Activated naive CD4-positive, alpha-beta T cell treated with anti-CD3 and anti-CD28 coated beads, Interleukin-2, amount 50 U/mL, for 24 hours (primary cell): ENCODE measurements around the gene TCEANC2.
"Not testable (repeated sequence)": the region's sequence is repeated elsewhere in the genome, so short reads cannot be mapped to it uniquely, and the experiment has no call there.

ENCODE experiments used
- H3K27ac Mint-ChIP-seq: one replicate; pipeline ENCODE4 v1.8.0; 2021; ENCODE audit warnings: mild to moderate bottlenecking, mixed read lengths
- H3K27me3 Mint-ChIP-seq: one replicate; pipeline ENCODE4 v1.8.0; 2021; ENCODE audit warnings: mixed read lengths
- H3K36me3 Mint-ChIP-seq: one replicate; pipeline ENCODE4 v1.8.0; 2021; ENCODE audit warnings: mixed read lengths
- H3K4me1 Mint-ChIP-seq: one replicate; pipeline ENCODE4 v1.8.0; 2021; ENCODE audit warnings: mixed read lengths
- H3K4me3 Mint-ChIP-seq: one replicate; pipeline ENCODE4 v1.8.0; 2021; ENCODE audit warnings: mild to moderate bottlenecking, mixed read lengths
- H3K9me3 Mint-ChIP-seq: one replicate; pipeline ENCODE4 v1.8.0; 2021; ENCODE audit warnings: mixed read lengths

Gene TCEANC2

DNA sequence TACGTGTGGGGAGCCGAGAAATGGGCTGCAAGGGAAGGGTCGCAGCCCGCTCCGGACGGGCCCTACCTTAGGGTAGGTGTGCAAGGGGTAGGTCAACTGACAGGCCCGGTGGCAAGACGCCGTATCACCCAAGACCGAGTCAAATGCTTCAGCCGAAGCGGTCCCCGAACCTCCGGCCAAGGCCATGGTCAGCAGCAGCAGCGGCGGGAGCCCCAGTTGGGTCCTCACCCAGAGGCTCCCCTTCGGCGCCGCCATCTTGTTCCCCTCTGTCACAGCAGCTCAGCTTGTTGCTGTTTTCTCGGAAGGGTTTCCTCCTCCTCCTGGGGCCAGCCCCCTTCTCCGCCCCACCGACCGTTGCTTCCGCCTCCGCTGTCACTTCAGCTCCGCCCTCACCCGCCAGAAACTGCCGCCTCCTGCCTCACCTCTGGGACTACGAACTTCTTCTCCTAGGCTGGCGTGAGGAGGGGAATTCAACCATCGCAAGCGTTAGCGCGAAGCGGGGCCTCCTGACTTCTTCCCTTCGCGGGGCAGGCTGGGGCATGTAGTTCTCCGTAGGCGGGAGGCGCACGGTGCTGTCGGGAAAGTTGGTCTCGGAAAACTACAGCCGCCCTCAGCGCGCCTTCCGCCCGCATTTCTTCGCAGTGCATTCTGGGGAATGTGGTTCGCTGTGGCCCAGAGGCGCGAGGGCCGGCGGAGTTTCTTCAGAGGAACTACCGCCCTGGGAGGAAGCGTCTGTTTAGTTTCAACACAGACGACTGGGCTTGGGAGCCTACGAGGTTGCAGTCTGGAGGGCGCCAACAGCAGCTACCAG lies at the start of gene TCEANC2, which contains the start of gene TMEM59:
TSS of gene TCEANC2 (plus strand) at position 675 of the 811 bp plus-strand sequence. CDS start 815 bp downstream, outside the sequence.
TSS of gene TMEM59 (minus strand) at position 271 of the 811 bp plus-strand sequence. CDS start at position 255, 16 bp downstream.
- Mint-ChIP-seq H3K27ac (peak within 1 kb of the TSS; percentile 76), H3K4me3 (no peak within 1 kb of the TSS), H3K36me3 (peaks cover 8% of the 10 kb centered on the region), H3K9me3 (no peaks in the 10 kb centered on the region), H3K27me3 (no peaks in the 10 kb centered on the region), H3K4me1 (peaks cover 50% of the 10 kb centered on the region)

DNA sequence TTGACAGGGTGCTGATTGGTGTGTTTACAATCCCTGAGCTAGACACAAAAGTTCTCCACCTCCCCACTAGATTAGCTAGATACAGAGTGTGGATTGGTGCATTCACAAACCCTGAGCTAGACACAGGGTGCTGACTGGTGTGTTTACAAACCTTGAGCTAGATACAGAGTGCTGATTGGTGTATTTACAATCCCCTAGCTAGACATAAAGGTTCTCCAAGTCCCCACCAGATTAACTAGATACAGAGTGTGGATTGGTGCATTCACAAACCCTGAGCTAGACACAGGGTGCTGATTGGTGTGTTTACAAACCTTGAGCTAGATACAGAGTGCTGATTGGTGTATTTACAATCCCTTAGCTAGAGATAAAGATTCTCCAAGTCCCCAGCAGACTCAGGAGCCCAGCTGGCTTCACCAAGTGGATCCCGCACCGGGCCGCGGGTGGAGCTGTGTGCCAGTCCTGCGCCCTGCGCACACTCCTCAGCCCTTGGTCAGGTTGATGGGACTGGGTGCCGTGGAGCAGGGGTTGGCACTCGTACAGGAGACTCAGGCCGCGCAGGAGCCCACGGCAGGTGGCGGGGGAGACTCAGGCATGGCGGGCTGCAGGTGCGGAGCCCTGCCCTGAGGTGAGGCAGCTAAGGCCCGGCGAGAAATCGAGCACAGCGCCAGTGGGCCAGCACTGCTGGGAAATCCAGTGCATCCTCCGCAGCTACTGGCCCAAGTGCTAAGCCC lies 49.5 kb upstream of the TCEANC2 start:
- not testable (repeated sequence) for H3K4me1 Mint-ChIP-seq, H3K27ac Mint-ChIP-seq, H3K27me3 Mint-ChIP-seq, H3K4me3 Mint-ChIP-seq, H3K9me3 Mint-ChIP-seq, H3K36me3 Mint-ChIP-seq

DNA sequence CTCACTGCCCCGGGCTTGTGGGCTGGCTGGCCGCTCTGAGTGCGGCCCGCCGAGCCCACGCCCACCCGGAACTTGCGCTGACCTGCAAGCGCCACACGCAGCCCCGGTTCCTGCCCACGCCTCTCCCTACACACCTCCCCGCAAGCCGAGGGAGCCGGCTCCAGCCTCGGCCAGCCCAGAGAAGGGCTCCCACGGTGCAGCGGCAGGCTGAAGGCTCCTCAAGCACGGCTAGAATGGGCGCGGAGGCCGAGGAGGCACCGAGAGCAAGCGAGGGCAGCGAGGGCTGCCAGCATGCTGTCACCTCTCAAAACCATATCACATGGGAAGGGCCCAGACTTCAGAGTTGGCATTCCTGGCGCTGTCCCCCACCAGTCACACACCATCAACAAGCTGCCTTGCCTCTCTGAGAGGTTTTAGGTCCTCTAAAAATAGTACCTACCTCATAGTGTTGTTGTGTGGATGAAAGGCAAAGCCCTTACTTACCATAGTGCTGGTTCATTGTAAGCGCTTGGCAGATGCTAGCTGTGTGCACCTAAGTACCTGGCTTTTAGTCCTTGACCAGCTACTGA lies 48.8 kb upstream of the TCEANC2 start:
- no peak overlapping the region for H3K4me3 Mint-ChIP-seq
- no peaks in the 10 kb centered on the region for H3K9me3 Mint-ChIP-seq
- no peak overlapping the region for H3K27ac Mint-ChIP-seq
- no peaks in the 10 kb centered on the region for H3K36me3 Mint-ChIP-seq
- H3K27me3 Mint-ChIP-seq = no peaks in the 10 kb centered on the region
- H3K4me1 Mint-ChIP-seq = no peaks in the 10 kb centered on the region

DNA sequence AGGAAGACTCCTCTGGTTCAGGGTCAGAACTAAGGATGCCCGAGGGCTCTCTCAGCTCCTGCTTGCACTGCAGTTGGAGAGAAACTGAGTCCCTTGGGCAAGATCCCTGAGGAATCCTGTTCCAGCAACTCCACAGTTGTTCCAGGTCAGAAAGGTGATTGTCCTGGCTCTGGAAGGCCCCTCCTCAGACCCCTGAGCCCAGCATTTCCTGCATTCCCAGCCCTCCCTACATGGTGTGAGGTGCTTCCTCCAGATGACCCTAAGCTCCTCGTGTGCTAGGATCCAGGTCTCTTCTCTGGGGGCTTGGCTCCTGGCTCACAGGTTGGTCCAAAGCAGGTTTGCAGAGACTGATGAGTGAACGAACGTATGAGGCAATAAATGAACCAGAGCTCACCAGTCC lies 46.9 kb upstream of the TCEANC2 start:
- Mint-ChIP-seq H3K9me3 (no peaks in the 10 kb centered on the region), H3K4me3 (no peak overlapping the region), H3K36me3 (no peaks in the 10 kb centered on the region), H3K27me3 (no peaks in the 10 kb centered on the region), H3K27ac (no peak overlapping the region), H3K4me1 (no peaks in the 10 kb centered on the region)

DNA sequence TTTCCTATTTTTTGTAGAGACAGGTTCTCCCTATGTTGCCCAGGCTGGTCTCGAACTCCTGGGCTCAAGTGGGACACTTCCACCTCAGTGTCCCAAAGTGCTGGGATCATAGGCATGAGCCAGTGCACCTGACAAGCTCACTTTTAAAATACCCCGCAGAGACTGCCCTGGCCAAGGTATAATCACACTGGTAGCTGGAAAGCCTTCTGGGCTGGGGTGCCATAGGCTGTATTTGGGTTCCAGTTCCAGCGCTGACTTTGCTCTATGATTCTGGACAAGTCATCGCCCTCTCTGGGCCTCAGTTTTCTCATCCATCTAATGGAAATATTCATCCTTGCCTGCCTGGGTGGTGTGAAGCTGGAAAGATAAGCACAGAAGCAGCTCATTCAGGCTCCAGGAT lies 45.8 kb upstream of the TCEANC2 start:
- no peaks in the 10 kb centered on the region for H3K9me3 Mint-ChIP-seq
- no peak overlapping the region for H3K4me3 Mint-ChIP-seq
- no peaks in the 10 kb centered on the region for H3K4me1 Mint-ChIP-seq

DNA sequence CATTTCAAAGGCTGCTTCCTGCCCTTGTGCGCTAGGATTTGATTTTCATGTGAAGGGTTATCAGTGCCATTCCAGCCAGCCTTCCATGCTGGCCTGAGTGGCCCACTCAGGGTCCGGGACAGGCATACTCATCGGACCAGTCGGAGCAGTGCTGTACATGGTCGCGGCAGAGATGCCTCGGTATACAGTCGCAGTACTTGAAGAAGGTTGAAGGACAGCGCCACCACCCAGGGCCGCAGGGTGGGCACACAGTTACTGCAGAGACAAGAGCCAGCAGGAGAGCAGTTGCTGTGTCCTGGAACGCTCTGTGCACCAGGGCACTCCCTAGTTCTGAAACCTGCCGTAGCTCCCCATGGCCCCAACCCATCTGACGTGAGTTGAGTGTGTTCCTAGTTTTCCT lies 44.5 kb upstream of the TCEANC2 start:
- no peaks in the 10 kb centered on the region for H3K27me3 Mint-ChIP-seq
- H3K27ac Mint-ChIP-seq = no peak overlapping the region
- no peaks in the 10 kb centered on the region for H3K4me1 Mint-ChIP-seq

More for the DNA sequence above, 45.8 kb upstream of the TCEANC2 start:
- Mint-ChIP-seq H3K27me3 (no peaks in the 10 kb centered on the region), H3K27ac (no peak overlapping the region), H3K36me3 (no peaks in the 10 kb centered on the region)

DNA sequence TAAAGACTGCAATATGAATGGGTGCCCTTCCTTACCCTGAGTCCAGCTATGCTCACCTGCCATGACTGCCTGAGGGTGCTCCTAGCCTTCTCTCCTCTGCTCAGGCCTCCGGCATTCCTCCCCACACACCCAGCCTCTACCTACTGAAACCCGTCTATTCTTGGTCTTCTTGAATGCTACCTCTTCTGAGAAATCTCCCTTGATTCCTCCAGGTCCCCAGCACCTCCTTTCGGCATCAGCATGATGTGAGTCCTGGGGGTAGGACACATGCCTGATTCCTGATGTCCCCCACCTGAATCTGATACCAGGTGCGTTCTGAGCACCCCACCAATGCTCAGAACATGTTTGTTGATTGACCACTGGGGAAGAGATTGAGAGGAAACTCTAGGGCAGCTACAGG lies 44.0 kb upstream of the TCEANC2 start:
- H3K27ac Mint-ChIP-seq = no peak overlapping the region

More for the DNA sequence above, 44.5 kb upstream of the TCEANC2 start:
- Mint-ChIP-seq H3K36me3 (no peaks in the 10 kb centered on the region), H3K9me3 (no peaks in the 10 kb centered on the region), H3K4me3 (no peak overlapping the region)

DNA sequence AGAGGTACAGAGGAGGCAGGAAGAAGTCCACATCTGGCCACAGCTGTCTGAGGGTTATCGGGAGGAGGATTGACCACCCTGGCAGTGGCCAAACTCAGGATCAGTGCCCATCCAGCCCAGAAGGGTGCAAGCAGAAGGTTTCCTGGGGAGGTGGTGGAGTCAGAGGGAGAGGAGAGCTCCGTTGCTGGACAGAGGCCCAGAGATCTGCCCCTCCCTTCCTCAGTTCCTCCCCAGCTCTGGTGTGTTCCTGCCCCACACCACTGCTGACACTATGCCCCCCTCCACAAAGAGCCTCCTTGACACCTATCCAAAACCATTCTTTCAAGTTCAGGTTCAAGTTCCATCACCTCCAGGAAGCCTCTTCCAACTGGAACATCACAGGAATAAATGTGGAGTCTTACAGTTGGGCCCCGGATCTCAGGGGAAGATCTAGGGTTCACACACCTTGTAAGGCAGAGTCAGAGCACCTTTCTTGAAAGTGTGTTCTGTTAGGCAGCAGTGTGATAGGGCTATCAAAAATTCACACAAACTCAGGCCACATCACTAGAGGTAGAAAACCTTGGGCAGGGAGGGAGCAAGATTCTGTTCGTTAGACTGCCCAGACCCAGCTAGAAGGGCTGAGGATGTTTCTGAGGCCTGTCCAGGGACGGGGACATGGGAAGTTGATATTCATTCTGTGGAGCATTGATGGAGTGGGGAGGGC lies 42.8 kb upstream of the TCEANC2 start:
- no peaks in the 10 kb centered on the region for H3K27me3 Mint-ChIP-seq
- no peaks in the 10 kb centered on the region for H3K4me1 Mint-ChIP-seq
- no peaks in the 10 kb centered on the region for H3K36me3 Mint-ChIP-seq
- H3K4me3 Mint-ChIP-seq = no peak overlapping the region
- no peaks in the 10 kb centered on the region for H3K9me3 Mint-ChIP-seq
- H3K27ac Mint-ChIP-seq = no peak overlapping the region

More for the DNA sequence above, 44.0 kb upstream of the TCEANC2 start:
- H3K27me3 Mint-ChIP-seq = no peaks in the 10 kb centered on the region
- no peaks in the 10 kb centered on the region for H3K36me3 Mint-ChIP-seq
- no peak overlapping the region for H3K4me3 Mint-ChIP-seq
- no peaks in the 10 kb centered on the region for H3K4me1 Mint-ChIP-seq
- no peaks in the 10 kb centered on the region for H3K9me3 Mint-ChIP-seq

DNA sequence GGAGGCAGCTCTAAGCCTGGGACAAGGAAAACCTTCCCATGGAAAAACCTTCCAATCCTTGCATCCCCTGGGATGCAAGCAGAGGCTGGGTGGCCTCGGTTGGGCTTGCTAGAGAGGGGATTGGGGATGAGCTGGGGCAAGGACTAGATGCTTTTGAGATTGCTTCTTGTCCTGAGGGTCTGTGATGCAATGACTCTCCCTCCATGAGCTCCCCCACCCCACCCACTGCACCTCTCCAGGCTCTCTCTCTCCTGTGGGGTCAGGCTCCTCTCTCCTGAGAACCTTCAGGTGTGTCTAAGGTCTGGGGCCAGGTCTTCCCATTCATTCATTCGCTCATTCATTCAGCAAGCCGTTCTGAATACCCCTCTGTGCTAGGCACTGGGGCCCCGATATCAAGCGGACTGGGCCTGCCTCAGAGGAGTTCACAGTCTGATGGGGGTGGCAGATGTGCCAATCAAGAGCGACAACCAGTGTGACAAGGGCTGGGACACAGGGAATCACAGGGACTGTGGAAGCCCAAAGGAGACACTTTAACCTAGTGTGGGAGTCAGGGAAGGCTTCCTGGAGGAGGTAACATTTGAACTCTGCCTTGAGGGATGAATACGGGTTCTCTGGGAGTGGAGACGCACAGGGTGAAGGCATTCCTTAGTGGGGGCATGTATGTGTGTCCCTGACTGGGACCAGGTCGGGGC lies 41.9 kb upstream of the TCEANC2 start:
- Mint-ChIP-seq H3K9me3 (no peaks in the 10 kb centered on the region), H3K27me3 (no peaks in the 10 kb centered on the region), H3K4me1 (no peaks in the 10 kb centered on the region), H3K4me3 (no peak overlapping the region), H3K36me3 (no peaks in the 10 kb centered on the region), H3K27ac (no peak overlapping the region)

DNA sequence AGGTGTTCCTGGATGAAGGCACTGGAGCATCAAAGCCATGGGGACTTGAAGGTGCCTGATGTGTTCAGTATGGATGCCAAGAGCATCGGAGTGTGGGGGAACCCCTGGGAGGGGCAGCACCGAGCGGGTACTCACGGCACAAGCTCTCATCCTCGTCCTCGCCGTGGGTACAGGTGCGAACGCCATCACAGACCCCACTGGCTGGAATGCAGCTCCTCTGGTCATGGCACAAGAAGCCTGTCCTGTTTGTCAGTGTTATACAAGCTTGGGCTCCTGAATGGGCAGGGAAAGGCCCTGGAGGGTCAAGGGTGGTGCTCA lies 41.4 kb upstream of the TCEANC2 start:
- H3K4me3 Mint-ChIP-seq = no peak overlapping the region
- no peaks in the 10 kb centered on the region for H3K27me3 Mint-ChIP-seq
- no peak overlapping the region for H3K27ac Mint-ChIP-seq
- H3K4me1 Mint-ChIP-seq = no peaks in the 10 kb centered on the region
- H3K9me3 Mint-ChIP-seq = no peaks in the 10 kb centered on the region
- H3K36me3 Mint-ChIP-seq = no peaks in the 10 kb centered on the region

DNA sequence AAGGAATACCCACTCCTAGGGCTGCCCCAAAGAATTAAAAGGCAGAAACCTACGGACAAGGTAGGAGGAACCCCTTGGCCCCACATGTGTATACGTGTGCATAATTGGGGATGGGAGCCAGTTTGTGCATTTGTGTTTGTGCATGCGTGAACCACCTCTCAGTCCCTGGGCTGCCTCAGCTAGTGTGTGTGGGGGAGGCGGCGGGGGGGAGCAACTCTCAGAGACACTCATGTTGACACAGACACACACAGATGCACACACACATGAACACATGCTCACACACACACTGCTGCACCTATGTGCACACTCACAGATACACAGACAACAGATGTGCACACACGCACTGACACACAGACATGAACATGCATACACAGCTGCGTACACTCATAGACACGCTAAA lies 40.5 kb upstream of the TCEANC2 start:
- H3K4me1 Mint-ChIP-seq = no peaks in the 10 kb centered on the region
- H3K4me3 Mint-ChIP-seq = no peak overlapping the region
- no peaks in the 10 kb centered on the region for H3K9me3 Mint-ChIP-seq
- H3K27me3 Mint-ChIP-seq = no peaks in the 10 kb centered on the region
- H3K27ac Mint-ChIP-seq = no peak overlapping the region
- H3K36me3 Mint-ChIP-seq = no peaks in the 10 kb centered on the region

DNA sequence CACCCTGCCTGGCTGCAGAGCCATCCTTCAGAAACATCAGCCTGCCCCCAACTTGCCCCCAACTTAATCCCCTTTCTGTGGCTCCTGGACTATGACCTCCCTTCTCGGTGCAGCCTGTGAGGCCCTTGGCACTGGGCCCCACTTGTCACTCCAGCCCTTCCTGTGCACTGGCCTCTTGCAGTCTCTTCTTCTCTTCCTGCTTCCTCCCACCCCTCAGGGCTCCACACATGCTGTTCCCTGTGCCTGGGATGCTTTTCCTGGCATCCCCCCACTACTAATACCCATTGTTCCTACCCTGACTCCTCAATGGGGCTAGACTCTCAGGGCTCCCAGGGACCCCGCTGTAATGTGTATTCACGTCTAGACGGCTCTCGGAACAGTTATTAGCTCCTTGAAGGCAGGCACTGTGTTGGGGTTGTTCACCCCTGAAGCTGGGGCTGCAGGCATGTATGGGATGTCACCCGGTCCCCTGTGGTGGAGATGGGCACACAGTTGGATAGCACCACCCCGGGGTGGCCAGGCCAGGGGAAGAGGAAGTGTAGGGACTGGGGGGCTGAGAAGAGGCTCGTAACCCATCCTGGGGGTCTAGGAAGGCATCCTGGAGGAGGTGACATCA lies 39.9 kb upstream of the TCEANC2 start:
- H3K27ac Mint-ChIP-seq = no peak overlapping the region
- H3K4me3 Mint-ChIP-seq = no peak overlapping the region
- no peaks in the 10 kb centered on the region for H3K27me3 Mint-ChIP-seq
- H3K4me1 Mint-ChIP-seq = no peaks in the 10 kb centered on the region
- no peaks in the 10 kb centered on the region for H3K36me3 Mint-ChIP-seq
- H3K9me3 Mint-ChIP-seq = no peaks in the 10 kb centered on the region

DNA sequence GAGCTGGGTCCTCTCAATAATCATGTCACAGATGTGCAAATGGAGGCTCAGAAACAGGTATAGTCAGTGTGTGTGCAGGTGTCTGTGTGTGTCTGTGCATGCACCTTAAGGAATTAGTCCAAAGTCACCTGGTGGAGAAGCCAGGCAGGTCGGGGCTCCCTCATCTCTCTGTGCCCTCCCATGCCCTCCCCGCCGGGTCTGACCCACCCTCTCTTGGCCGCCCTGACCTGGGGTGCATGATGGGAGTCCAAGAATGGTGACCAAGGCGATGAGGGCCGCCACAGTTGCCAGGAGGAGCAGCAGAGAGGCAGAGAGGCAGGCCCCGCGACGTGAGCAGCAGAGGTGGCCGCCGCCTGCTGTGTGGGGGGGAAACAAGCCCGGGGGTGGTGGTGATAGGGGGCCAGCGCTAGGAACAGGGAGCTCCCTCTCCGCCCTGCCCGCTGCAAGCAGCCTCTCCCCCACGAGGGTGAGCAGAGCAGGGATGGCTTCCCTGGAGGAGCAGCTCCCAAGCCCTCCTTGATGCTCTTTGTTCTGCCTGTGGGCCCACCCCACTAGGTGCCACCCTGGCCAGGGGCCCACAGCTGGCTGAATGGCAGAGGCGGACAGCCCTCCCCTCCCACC lies 39.3 kb upstream of the TCEANC2 start:
- Mint-ChIP-seq H3K27me3 (no peaks in the 10 kb centered on the region), H3K36me3 (no peaks in the 10 kb centered on the region), H3K4me3 (no peak overlapping the region), H3K4me1 (no peaks in the 10 kb centered on the region), H3K9me3 (no peaks in the 10 kb centered on the region), H3K27ac (no peak overlapping the region)

DNA sequence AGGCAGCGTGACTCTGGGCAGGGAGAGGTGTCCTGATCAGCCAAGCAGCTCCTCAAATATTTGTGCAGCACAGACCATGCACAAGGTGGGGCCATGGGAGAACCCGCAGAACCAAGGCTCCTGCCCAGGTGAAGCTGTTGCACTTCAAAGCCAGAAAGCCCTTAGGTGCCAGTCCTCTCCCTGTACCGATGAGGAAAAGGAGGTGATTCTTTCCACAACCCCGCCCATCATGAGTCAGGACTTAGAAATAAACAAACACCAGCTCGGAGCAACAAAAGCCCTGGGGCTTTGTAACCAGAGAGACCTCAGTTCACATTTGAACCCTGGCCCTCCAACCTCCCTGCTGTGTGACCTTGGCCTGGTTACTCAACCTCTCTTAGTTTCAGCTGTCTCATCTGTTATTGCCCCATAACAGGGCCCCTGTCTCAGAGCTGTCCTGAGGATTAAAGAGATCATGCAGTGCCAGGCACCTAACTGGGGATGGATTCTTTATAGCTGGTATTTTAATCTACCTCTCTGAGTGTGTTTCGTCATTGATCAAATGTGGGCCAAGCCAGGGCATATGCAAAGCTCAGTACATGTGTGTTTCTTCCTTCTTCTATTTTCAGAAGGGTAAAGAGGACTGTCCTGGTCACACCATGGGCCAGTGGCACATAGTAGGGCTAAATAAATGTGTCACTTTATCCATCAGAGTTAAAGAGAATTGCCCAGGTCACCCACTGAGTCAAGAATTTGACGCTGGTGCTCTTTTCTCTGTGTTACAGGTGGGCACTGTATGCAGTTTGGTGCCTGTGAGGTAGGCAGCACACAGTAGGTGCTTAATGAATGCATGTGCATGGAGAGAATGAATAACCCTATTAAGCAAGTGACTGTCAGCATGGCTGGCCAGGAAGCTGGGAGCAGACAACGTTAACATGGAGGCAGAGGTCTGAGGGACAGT lies 36.8 kb upstream of the TCEANC2 start:
- H3K4me1 Mint-ChIP-seq = no peaks in the 10 kb centered on the region
- no peak overlapping the region for H3K27ac Mint-ChIP-seq
- no peaks in the 10 kb centered on the region for H3K36me3 Mint-ChIP-seq
- H3K27me3 Mint-ChIP-seq = no peaks in the 10 kb centered on the region
- H3K4me3 Mint-ChIP-seq = no peak overlapping the region
- H3K9me3 Mint-ChIP-seq = no peaks in the 10 kb centered on the region
